ENCODE measurements around the gene ATP8B4.

Gene ATP8B4

GRCh38 chr15:49848282-49848724 lies 270.7 kb downstream of the ATP8B4 start:
- Histone ChIP-seq H3K36me3 (ENCODE audit: insufficient read depth, low read length) (no peaks in the 10 kb centered on the region), H3F3A (ENCODE audit: insufficient read depth, low read length) (no peaks in the 10 kb centered on the region), H4K20me1 (ENCODE audit: insufficient read depth, low read length) (no peaks in the 10 kb centered on the region), H3K4me1 (ENCODE audit: insufficient read depth, low read length, severe bottlenecking) (no peaks in the 10 kb centered on the region), H3K4me2 (ENCODE audit: low read length) (no peak overlapping the region), H3K9me2 (ENCODE audit: low read depth, low read length) (no peaks in the 10 kb centered on the region), H3K4me3 (ENCODE audit: low read depth, low read length, poor library complexity, severe bottlenecking) (no peak overlapping the region), H3K27me3 (ENCODE audit: insufficient read depth, low read length) (no peaks in the 10 kb centered on the region), H3K9ac (ENCODE audit: low read length) (no peak overlapping the region), H2AFZ (ENCODE audit: low read length) (no peak overlapping the region), H3K9me3 (ENCODE audit: low read length) (no peaks in the 10 kb centered on the region), H3K79me2 (ENCODE audit: insufficient read depth, low read length) (no peaks in the 10 kb centered on the region), H3K27ac (ENCODE audit: low read depth, low read length, poor library complexity, severe bottlenecking) (no peak overlapping the region)
- no peak for TF ChIP-seq EZH2 (IDR thresholded peaks at IDR 0.05; ENCODE audit: borderline replicate concordance, low read length)
- TF ChIP-seq CTCF (IDR thresholded peaks at IDR 0.05; ENCODE audit: low read length): no peak

- H3K27me3 ChIP-seq (ENCODE audit: insufficient read depth, low read length): no peaks in the 10 kb centered on the region
- H3K9ac ChIP-seq (ENCODE audit: low read length): no peak overlapping the region
- no peak overlapping the region for H3K27ac ChIP-seq (ENCODE audit: low read depth, low read length, poor library complexity, severe bottlenecking)
- H3K4me2 ChIP-seq (ENCODE audit: low read length): no peak overlapping the region
- H3K36me3 ChIP-seq (ENCODE audit: insufficient read depth, low read length): no peaks in the 10 kb centered on the region
- H3F3A ChIP-seq (ENCODE audit: insufficient read depth, low read length): no peaks in the 10 kb centered on the region
- no peaks in the 10 kb centered on the region for H3K9me2 ChIP-seq (ENCODE audit: low read depth, low read length)
- H3K9me3 ChIP-seq (ENCODE audit: low read length): no peaks in the 10 kb centered on the region
- H3K4me1 ChIP-seq (ENCODE audit: insufficient read depth, low read length, severe bottlenecking): no peaks in the 10 kb centered on the region
- TF ChIP-seq EZH2 (IDR thresholded peaks at IDR 0.05; ENCODE audit: borderline replicate concordance, low read length) (no peak), CTCF (IDR thresholded peaks at IDR 0.05; ENCODE audit: low read length) (no peak)
- no peaks in the 10 kb centered on the region for H4K20me1 ChIP-seq (ENCODE audit: insufficient read depth, low read length)
- no peaks in the 10 kb centered on the region for H3K79me2 ChIP-seq (ENCODE audit: insufficient read depth, low read length)
- H2AFZ ChIP-seq (ENCODE audit: low read length): no peak overlapping the region
- no peak overlapping the region for H3K4me3 ChIP-seq (ENCODE audit: low read depth, low read length, poor library complexity, severe bottlenecking)
Observed at GRCh38 chr15:49847423-49848281, 271.4 kb downstream of the ATP8B4 start.

GRCh38 chr15:49844390-49844789 lies 274.6 kb downstream of the ATP8B4 start:
- TF ChIP-seq CTCF (IDR thresholded peaks at IDR 0.05; ENCODE audit: low read length): no peak
- TF ChIP-seq EZH2 (IDR thresholded peaks at IDR 0.05; ENCODE audit: borderline replicate concordance, low read length): no peak
- no peak overlapping the region for H3K9ac ChIP-seq (ENCODE audit: low read length)
- no peak overlapping the region for H2AFZ ChIP-seq (ENCODE audit: low read length)
- H4K20me1 ChIP-seq (ENCODE audit: insufficient read depth, low read length): no peaks in the 10 kb centered on the region
- H3K9me2 ChIP-seq (ENCODE audit: low read depth, low read length): no peaks in the 10 kb centered on the region
- H3K27ac ChIP-seq (ENCODE audit: low read depth, low read length, poor library complexity, severe bottlenecking): no peak overlapping the region
- no peak overlapping the region for H3K4me2 ChIP-seq (ENCODE audit: low read length)
- no peaks in the 10 kb centered on the region for H3F3A ChIP-seq (ENCODE audit: insufficient read depth, low read length)
- no peaks in the 10 kb centered on the region for H3K36me3 ChIP-seq (ENCODE audit: insufficient read depth, low read length)
- H3K79me2 ChIP-seq (ENCODE audit: insufficient read depth, low read length): no peaks in the 10 kb centered on the region
- H3K9me3 ChIP-seq (ENCODE audit: low read length): no peaks in the 10 kb centered on the region
- no peaks in the 10 kb centered on the region for H3K27me3 ChIP-seq (ENCODE audit: insufficient read depth, low read length)
- H3K4me1 ChIP-seq (ENCODE audit: insufficient read depth, low read length, severe bottlenecking): no peaks in the 10 kb centered on the region
- H3K4me3 ChIP-seq (ENCODE audit: low read depth, low read length, poor library complexity, severe bottlenecking): no peak overlapping the region
